GM20431 (cell line): ENCODE results near the gene PFN4.
"Not testable (repeated sequence)": the region's sequence is repeated elsewhere in the genome, so short reads cannot be mapped to it uniquely, and the experiment has no call there.

ENCODE experiments used
- in situ Hi-C: fragments of 300-500 bp; cut with MseI, MboI; formaldehyde crosslinking; loops from one replicate; pipeline ENCODE4 v1.15.0; 2020; ENCODE audit warnings: low sequenced_read_pairs; ENCODE audit not compliant: unreplicated experiment

PFN4 gene

DNA sequence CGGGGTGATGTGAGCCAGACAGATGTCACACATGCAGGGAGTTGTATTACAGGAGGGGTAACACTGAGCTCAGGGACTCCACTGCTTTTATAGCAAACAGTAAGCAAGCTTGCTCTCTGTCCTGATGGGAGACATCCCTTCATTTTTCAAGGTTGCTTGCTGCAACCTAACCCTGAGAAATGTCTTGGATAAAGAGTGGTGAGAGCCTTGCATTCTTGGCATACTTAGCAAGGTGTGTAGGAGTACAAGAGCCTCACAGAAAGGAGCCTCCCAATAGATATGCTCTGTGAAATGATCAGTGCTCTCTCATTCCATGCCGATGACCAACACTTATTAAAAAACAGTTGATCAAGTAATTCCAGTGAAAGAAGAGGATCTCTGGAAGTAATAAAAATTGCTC lies 8.1 kb downstream of the PFN4 start:
- in situ Hi-C loops: no loop called here

GRCh38 chr2:24111407-24111901 lies 11.7 kb downstream of the PFN4 start:
- in situ Hi-C loops: no loop called here

DNA sequence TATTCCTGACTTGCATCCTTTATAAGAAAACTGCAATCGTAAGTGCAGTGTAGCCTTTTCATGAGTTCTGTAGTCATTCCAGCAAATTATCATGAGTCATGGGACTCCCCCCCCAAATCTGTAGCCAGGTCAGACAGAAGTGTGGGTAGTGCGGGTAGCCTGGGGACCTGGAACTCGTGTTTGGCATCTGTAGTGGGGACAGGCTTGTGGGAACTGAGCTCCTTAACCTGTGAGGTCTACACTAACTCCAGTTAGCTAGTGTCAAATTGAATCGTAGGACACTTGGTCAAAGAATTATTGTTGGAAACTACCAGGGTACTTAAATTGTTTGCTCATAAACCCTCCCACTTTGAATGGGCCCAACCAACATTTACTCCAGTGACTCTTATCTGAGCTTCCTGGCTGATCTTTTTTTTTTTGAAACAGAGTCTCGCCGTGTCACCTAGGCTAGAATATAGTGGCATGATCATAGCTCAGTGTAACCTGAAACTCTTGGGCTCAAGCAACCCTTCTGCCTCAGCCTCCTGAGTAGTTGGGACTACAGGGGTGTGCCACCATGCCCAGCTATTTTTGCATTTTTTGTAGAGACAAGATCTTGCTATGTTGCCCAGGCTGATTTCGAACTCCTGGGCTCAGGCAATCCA lies 12.4 kb downstream of the PFN4 start:
- in situ Hi-C loops: no loop called here

GRCh38 chr2:24109431-24109830 lies 13.7 kb downstream of the PFN4 start:
- in situ Hi-C loops: not testable (repeated sequence)

DNA sequence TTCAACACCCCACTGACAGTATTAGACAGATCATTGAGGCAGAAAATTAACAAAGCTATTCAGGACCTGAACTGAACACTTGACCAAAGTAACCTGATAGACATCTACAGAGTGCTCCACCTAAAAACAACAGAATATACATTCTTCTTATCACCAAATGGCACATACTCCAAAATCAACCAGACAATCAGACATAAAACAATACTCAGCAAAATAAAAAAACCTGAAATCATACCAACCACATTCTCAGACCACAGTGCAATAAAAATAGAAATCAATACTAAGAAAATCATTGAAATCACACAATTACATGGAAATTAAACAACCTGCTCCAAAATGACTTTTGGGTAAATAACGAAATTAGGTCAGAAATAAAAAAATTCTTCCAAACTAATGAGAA lies 15.8 kb downstream of the PFN4 start:
- in situ Hi-C loops: no loop called here

- in situ Hi-C loops: no loop called here
These were observed 16.3 kb downstream of the PFN4 start for GRCh38 chr2:24106786-24107185.

- in situ Hi-C loops: no loop called here
These were observed 17.3 kb downstream of the PFN4 start for GRCh38 chr2:24105816-24106215.

- in situ Hi-C loops: no loop called here
These were observed 18.2 kb downstream of the PFN4 start for GRCh38 chr2:24104906-24105305.

DNA sequence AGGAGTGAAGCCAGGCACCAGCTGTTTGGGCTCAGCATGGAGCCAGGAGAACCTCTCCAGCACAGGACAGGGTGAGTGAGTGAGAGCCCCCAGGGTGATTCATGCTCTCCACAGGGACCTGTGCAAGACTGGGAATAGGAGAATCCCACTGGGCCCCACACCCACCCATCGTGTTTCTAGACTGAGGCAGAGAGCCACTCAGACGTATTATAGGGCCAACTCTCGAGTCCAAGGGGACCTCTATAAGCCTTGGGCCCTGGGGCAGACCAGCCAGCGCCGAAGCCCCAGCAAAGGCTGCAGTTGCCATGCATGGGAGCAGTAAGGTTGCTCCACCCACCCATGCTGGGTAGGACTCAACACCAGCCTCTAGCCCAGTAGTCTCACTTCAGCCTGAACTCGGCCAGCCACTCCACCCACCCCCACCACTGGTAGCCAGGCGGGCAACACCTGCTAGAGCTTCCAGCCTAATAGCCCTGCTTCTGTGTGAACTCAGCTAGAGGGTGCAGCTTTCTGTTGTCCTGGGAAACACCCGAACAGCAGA lies 19.0 kb downstream of the PFN4 start:
- in situ Hi-C loops: no loop called here

DNA sequence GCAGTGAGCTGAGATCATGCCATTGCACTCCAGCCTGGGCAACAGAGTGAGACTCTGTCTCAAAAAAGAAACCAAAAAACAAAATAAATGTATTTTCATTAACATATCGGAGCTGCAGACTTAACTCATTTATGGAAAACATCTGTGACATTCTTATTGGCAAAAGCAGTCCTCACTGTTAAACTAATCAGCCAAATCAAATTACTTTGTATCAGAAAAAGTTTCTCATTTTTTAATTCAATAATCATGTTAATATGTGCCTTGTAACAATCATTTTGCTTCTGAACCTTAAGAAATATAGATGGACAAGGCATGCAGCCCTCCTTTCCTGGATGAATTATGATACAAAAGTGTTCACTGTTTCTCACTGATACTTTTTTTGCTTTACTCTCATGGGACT lies 20.5 kb downstream of the PFN4 start:
- in situ Hi-C loops: no loop called here

- in situ Hi-C loops: no loop called here
These were observed 21.1 kb downstream of the PFN4 start for GRCh38 chr2:24101992-24102391.

GRCh38 chr2:24100732-24101131 lies 22.4 kb downstream of the PFN4 start:
- in situ Hi-C loops: not testable (repeated sequence)

GRCh38 chr2:24095171-24095677 lies 27.9 kb downstream of the PFN4 start:
- in situ Hi-C loops: not testable (repeated sequence)

GRCh38 chr2:24093270-24093669 lies 29.9 kb downstream of the PFN4 start:
- in situ Hi-C loops: not testable (repeated sequence)

DNA sequence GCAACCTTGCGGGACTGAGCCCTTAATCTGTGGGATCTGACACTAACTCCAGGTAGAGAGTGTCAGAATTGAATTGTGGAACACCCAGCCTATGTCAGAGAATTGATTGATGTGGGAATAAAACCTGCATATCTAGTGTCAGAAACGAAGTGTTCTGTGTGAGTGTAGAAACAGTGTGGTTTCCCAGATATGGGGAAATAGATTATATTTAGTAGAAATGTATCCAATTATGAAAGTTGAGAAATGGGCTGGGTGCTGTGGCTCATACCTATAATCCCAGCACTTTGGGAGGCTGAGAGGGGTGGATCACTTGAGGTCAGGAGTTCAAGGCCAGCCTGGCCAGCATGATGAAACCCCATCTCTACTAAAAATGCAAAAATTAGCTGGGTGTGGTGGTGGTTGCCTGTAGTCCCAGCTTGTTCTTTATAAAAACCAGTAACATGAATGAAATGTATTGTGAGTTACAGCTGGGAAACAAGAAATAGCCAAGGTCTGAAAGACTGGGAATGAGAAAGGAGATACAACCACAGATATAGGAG lies 34.2 kb downstream of the PFN4 start:
- in situ Hi-C loops: no loop called here

- in situ Hi-C loops: no loop called here
These were observed 36.1 kb downstream of the PFN4 start for GRCh38 chr2:24087032-24087431.

- in situ Hi-C loops: no loop called here
These were observed 36.9 kb downstream of the PFN4 start for GRCh38 chr2:24086241-24086640.

DNA sequence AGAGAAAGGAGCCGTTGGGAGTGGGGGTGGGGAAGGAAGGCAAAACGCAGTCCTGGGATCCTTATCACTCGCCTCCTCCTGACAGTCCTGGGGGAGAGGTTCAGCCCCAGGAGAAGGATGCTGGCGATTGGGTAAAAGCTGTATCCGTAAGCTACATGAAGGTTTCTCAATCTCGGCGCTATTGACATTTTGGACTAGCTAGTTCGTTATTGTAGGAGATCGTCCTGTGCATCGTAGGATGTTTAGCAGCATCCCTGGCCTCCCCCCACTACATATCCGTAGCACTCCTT lies 38.0 kb downstream of the PFN4 start:
- in situ Hi-C loops: no loop called here

DNA sequence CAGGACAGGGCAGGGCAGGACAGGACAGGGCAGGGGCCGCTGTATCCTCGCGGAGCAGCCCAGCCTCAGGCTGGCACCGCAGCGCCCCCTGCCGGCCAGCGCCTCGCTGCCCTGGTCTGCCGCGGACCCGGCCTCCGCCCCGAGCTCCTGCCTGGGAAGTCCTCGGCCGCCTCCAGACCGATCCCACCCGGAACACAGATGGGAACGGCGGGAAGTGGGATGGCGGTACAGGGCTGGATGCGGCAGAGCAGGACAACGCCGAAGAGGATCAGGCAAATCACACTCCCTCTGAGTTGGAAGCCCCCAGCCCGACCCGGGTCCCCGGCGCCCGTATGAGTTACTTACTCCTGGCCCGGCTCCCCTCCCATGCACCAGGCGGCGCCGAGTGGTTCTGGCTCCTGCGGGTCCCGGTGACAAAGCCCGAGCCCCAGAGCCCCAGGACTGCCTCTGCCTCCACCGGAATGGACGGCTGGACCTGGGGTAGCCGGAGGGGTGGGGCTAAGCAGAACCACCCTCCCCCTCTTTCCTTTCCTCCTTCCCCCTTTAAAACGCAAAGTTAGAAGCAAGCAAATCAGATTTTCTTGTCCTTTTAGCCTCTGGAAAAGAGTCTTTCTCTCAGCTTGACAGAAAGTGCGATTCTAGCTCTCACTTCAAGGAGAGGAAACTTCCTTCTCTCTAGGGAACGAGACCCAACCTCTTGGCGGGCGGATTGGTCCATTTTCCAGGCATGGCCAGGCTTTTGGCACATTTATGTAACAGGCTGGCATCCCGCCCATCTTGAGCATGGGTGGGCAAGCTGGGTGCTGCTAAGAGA lies 38.5 kb downstream of the PFN4 start, which contains the start of gene TP53I3:
Gene TP53I3 (minus strand): TSS at position 449 of the 814 bp plus-strand sequence. CDS start 508 bp downstream, outside the sequence.
- in situ Hi-C loops: no loop called here

- in situ Hi-C loops: no loop called here
These were observed 39.4 kb downstream of the PFN4 start for GRCh38 chr2:24083567-24084385.
